HL-60 (cell line): ENCODE data around the gene HOXA11.

ENCODE experiments used
- DNase-seq, 2 experiments: peaks; one replicate each; pipeline ENCODE4 v3.0.0-alpha.2; 2010 to 2020; ENCODE audit warnings: low read depth in 1 of 2, low spot score in 1 of 2
- H3K27ac ChIP-seq: fragments of 250-450 bp; sonication (Bioruptor Pico); replicated peaks from 2 replicates; pipeline ENCODE4 v1.5.1; 2020; ENCODE audit warnings: mild to moderate bottlenecking, moderate library complexity
- H3K27me3 ChIP-seq: fragments of 250-450 bp; sonication (Bioruptor Pico); 2 replicates; pipeline ENCODE4 v1.5.1; 2021; ENCODE audit warnings: mild to moderate bottlenecking, moderate library complexity; ENCODE audit not compliant: insufficient read depth, poor library complexity, severe bottlenecking
- H3K4me3 ChIP-seq: replicated peaks from 2 replicates; pipeline ENCODE4 v1.5.1; 2011; ENCODE audit warnings: mild to moderate bottlenecking, control low read depth, low read length; ENCODE audit not compliant: insufficient read depth
- GABPA ChIP-seq: IDR thresholded peaks from 2 replicates; pipeline ENCODE4 v1.6.1; 2012; ENCODE audit warnings: low read depth
- POLR2AphosphoS5 ChIP-seq: IDR thresholded peaks from 2 replicates; pipeline ENCODE4 v1.6.1; 2012; ENCODE audit warnings: low read depth
- SPI1 ChIP-seq: IDR thresholded peaks from 2 replicates; pipeline ENCODE4 v1.6.1; 2012; ENCODE audit warnings: low read depth, mild to moderate bottlenecking, borderline replicate concordance
- TF ChIP-seq, protein P1 (sequence below): IDR thresholded peaks from 2 replicates; pipeline ENCODE4 v1.6.1; 2012; ENCODE audit warnings: low read depth; ENCODE audit not compliant: insufficient replicate concordance
- TF ChIP-seq, protein P2 (sequence below): IDR thresholded peaks from one replicate; pipeline ENCODE4 v1.5.1; 2011; ENCODE audit warnings: low read length, control low read depth, inconsistent platforms; ENCODE audit not compliant: insufficient read depth

The HOXA11 gene

DNA sequence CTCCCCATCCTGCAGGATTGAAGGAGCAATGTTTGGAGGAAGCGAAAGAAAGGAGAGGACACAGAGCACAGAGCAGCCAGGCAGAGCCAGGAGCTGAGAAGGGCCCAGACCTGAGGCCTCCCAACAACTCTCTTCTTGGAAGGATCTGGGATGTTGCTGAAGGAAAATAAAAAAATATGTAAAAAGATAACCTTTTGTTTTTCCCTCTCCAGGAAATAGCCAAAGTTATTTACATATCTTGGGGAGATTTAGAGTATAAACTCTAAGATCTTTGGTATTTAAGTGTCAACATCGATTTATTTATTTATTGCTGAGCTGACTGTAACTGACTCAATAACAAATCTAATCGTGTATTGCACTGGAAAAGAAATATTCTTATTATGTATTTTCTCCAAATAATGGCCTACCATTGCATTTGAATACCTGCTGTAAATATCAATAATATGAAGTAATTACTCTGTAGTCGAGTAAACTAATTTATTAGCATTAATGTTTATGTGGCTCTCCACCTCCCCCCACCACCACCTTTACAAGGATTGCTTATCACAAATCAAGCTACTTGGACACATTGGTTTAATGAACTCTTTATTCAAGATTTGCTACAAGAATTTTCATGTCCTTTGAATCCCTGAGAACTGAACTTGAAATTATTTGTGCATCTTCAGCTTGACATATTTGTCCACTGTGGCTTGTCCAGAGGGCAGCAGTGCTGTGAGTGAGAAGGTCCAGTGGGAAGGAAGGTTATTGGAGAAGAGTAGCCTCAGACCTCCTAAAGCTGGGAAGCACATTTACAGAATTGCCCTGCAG, 1.8 kb upstream of the HOXA11 start:
- Histone ChIP-seq H3K4me3 (no peak overlapping the region), H3K27ac (no peak overlapping the region), H3K27me3 (peaks cover 58% of the 10 kb centered on the region)
- no peak for DNase-seq
- TF ChIP-seq GABPA = no peak
- TF ChIP-seq POLR2AphosphoS5 = no peak
- TF ChIP-seq, protein P1, sequence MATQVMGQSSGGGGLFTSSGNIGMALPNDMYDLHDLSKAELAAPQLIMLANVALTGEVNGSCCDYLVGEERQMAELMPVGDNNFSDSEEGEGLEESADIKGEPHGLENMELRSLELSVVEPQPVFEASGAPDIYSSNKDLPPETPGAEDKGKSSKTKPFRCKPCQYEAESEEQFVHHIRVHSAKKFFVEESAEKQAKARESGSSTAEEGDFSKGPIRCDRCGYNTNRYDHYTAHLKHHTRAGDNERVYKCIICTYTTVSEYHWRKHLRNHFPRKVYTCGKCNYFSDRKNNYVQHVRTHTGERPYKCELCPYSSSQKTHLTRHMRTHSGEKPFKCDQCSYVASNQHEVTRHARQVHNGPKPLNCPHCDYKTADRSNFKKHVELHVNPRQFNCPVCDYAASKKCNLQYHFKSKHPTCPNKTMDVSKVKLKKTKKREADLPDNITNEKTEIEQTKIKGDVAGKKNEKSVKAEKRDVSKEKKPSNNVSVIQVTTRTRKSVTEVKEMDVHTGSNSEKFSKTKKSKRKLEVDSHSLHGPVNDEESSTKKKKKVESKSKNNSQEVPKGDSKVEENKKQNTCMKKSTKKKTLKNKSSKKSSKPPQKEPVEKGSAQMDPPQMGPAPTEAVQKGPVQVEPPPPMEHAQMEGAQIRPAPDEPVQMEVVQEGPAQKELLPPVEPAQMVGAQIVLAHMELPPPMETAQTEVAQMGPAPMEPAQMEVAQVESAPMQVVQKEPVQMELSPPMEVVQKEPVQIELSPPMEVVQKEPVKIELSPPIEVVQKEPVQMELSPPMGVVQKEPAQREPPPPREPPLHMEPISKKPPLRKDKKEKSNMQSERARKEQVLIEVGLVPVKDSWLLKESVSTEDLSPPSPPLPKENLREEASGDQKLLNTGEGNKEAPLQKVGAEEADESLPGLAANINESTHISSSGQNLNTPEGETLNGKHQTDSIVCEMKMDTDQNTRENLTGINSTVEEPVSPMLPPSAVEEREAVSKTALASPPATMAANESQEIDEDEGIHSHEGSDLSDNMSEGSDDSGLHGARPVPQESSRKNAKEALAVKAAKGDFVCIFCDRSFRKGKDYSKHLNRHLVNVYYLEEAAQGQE = no peak
- TF ChIP-seq, protein P2, sequence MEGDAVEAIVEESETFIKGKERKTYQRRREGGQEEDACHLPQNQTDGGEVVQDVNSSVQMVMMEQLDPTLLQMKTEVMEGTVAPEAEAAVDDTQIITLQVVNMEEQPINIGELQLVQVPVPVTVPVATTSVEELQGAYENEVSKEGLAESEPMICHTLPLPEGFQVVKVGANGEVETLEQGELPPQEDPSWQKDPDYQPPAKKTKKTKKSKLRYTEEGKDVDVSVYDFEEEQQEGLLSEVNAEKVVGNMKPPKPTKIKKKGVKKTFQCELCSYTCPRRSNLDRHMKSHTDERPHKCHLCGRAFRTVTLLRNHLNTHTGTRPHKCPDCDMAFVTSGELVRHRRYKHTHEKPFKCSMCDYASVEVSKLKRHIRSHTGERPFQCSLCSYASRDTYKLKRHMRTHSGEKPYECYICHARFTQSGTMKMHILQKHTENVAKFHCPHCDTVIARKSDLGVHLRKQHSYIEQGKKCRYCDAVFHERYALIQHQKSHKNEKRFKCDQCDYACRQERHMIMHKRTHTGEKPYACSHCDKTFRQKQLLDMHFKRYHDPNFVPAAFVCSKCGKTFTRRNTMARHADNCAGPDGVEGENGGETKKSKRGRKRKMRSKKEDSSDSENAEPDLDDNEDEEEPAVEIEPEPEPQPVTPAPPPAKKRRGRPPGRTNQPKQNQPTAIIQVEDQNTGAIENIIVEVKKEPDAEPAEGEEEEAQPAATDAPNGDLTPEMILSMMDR = no peak
- no peak for TF ChIP-seq SPI1

DNA sequence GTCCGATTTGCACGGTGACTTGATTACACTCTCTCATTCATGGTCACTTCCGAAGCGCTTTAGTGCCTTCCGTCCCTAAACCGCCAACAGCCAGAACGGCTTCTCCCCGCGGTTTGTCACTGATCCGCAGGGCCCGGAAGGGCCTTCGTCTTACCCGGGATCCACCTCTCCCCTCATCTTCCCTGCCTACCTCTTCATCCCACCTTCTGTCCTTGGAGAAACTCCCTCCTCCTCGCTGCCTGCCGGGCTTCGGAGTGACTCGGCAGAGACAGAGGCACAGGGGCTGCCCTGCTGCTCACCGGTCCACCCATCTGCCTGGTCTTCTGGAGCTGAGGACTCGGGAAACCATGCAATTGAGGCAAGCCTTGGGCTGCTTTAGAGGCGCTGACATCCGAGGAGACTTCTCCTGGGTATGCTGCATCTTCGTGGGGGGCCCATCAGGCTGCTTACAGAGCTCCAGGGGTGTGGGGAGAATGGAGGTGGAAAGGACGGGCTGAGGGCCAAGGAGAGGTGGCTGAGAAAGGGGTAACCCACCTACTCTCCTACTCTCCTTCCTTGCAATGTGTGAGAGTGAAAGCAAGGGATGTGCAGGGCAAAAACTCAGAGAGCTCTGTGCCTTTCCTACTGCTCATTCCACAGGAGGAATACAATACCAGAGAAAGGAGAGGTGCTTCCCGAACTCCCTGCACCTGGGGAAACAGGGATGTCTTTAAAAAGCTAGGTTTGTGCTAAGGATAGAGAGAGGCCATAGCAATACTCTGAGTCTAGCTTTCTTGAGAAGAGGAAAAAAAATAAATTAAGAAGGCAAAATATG, 1.0 kb upstream of the HOXA11 start:
- H3K4me3 ChIP-seq = no peak overlapping the region
- H3K27me3 ChIP-seq = peaks cover 56% of the 10 kb centered on the region
- TF ChIP-seq, protein P1 = no peak
- TF ChIP-seq POLR2AphosphoS5 = no peak
- H3K27ac ChIP-seq = no peak overlapping the region
- no peak for DNase-seq

DNA sequence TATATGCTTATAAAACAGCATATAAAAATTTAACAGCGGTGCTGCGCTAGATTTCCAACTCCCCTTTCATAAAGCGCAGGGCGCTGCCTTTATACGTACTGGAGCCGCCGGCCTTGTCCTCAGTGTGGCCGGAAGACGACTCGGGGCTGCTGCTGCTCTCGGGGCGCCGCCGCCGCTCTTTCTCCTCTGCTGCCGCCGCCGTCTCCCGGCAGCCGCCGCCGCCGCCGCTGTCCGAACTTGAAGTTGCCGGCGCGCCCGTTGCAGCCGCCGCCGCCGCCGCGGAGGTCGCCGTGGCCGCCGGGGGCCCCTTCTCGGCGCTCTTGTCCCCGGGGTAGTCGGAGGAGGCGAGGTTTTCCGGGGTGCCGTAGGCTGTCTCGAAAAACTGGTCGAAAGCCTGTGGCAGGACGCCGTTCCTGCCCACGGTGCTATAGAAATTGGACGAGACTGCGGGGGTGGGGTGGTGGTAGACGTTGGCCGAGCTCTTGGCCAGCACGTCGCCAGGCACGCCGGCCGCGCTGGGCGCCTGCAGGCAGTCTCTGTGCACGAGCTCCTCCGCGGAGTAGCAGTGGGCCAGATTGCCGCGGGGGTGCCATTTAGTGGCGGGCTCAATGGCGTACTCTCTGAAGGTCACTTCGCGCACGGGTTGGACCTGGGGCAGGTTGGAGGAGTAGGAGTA, 557 bp downstream of the HOXA11 start:
- H3K4me3 ChIP-seq = peak overlapping the region; percentile 54
- H3K27me3 ChIP-seq = peaks cover 63% of the 10 kb centered on the region
- peak in 1 of 2 experiments; percentile 40 for DNase-seq
- no peak overlapping the region for H3K27ac ChIP-seq
- TF ChIP-seq, protein P1 = peak; percentile 32
- TF ChIP-seq, protein P2 = no peak
- 0 out of 2 replicates have a peak, but pooled peaks have one; percentile 20 for TF ChIP-seq POLR2AphosphoS5
